DOHH2 (cell line): ENCODE results near the gene ZNF467.

Source experiments
- CTCF ChIP-seq: fragments of 200-600 bp; sonication (generic); IDR thresholded peaks from one replicate; pipeline ENCODE4 v1.5.1; 2014; ENCODE audit warnings: antibody characterized with exemption, mild to moderate bottlenecking, low read depth, low read length; ENCODE audit not compliant: poor library complexity, severe bottlenecking
- EZH2phosphoT487 ChIP-seq: fragments of 200-600 bp; sonication (generic); IDR thresholded peaks from 2 replicates; pipeline ENCODE4 v1.6.1; 2017; ENCODE audit warnings: borderline replicate concordance, mild to moderate bottlenecking, antibody characterized with exemption, low read length, moderate library complexity, mixed read lengths

DNA sequence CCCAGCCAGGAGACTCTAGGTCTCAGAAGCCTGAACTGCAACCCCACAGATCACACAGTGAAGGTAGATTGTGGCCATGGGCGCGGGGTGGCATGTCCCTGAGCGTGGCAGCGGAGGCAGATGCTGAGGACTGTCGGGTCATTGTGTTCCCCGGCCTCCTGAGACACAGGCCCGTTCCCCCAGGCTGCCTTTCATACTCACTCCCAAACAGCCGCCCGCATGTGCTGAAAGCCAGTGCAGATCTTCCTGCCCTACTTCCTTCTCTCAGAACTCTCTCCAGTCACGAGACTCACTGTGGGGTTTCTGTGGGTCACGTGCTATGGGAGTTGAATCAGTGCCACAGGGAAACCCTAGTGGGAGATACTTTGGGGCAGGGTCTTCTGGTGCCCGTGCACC is 48.0 kb downstream of the ZNF467 start:
- TF ChIP-seq CTCF (no peak), EZH2phosphoT487 (no peak)
